ENCODE results near the gene SPEF1. TPM values are rescaled to one million over a fixed set of nuclear protein-coding genes. Genes with fewer than 3 reads are reported as not detected.
A peak's percentile ranks its signal among the peaks of the same experiment; 100 is the strongest.

The SPEF1 gene
- total RNA-seq, 3 donors from 2014 or later = 0.19 TPM; not detected in 2

- H3K36me3 ChIP-seq (ENCODE audit: low read depth) = no peaks in the 10 kb centered on the region
- ATAC-seq (no peak), DNase-seq (peak in 1 of 3 donors; percentile 56)
- no peak for TF ChIP-seq CTCF (IDR thresholded peaks at IDR 0.05)
- H3K4me3 ChIP-seq = no peak overlapping the region
- intact Hi-C loops (cut with DNase I, micrococcal nuclease) = no loop called here
- no peaks in the 10 kb centered on the region for H3K9me3 ChIP-seq
- H3K4me1 ChIP-seq (ENCODE audit: low read depth) = peaks cover 30% of the 10 kb centered on the region
These were observed 2.3 kb downstream of the SPEF1 start for GRCh38 chr20:3778976-3779375.

- Histone ChIP-seq H3K4me3 (no peak overlapping the region), H3K36me3 (ENCODE audit: low read depth) (no peaks in the 10 kb centered on the region), H3K9me3 (no peaks in the 10 kb centered on the region), H3K4me1 (ENCODE audit: low read depth) (peaks cover 27% of the 10 kb centered on the region)
- no peak for TF ChIP-seq CTCF (IDR thresholded peaks at IDR 0.05)
- peak; percentile 72 for ATAC-seq
- peak; percentile 61 to 81 (median 77) for DNase-seq
- intact Hi-C loops (cut with DNase I, micrococcal nuclease) = no loop called here
These were observed 3.3 kb downstream of the SPEF1 start for GRCh38 chr20:3777716-3778629.

- ATAC-seq (peak; percentile 8), DNase-seq (no peak)
- Histone ChIP-seq H3K4me3 (no peak overlapping the region), H3K36me3 (ENCODE audit: low read depth) (no peaks in the 10 kb centered on the region), H3K4me1 (ENCODE audit: low read depth) (peaks cover 27% of the 10 kb centered on the region), H3K9me3 (no peaks in the 10 kb centered on the region)
- TF ChIP-seq CTCF (IDR thresholded peaks at IDR 0.05) = no peak
- intact Hi-C loops (cut with DNase I, micrococcal nuclease) = no loop called here
These were observed 3.9 kb downstream of the SPEF1 start for GRCh38 chr20:3777381-3777715.

GRCh38 chr20:3775457-3776108 lies 5.7 kb downstream of the SPEF1 start:
- TF ChIP-seq CTCF (IDR thresholded peaks at IDR 0.05) = no peak
- intact Hi-C loops (cut with DNase I, micrococcal nuclease) = no loop called here
- DNase-seq = no peak
- Histone ChIP-seq H3K4me3 (no peak overlapping the region), H3K36me3 (ENCODE audit: low read depth) (no peaks in the 10 kb centered on the region), H3K4me1 (ENCODE audit: low read depth) (peaks cover 23% of the 10 kb centered on the region), H3K9me3 (no peaks in the 10 kb centered on the region)
- ATAC-seq = no peak

DNA sequence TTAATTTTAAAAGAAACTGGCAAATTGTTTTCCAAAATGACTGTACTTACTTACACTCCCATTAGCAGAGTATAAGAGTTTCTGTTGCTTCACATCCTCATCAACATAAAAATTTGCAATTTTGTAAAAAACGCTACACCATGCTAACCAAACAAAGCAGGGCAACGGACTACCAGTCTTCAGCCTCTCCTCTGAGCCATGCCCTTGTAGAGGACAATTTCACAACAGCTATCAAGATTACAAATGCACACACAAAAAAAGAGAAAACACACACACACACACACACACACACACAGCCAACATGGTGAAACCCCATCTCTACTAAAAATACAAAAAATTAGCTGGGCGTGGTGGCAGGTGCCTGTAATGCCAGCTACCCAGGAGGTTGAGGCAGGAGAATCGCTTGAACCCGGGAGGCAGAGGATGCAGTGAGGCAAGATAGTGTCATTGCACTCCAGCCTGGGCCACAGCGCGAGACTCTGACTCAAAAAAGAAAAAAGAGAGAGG lies 9.6 kb downstream of the SPEF1 start:
- no peak for ATAC-seq
- TF ChIP-seq CTCF (IDR thresholded peaks at IDR 0.05) = no peak
- intact Hi-C loops (cut with DNase I, micrococcal nuclease) = no loop called here

More for the DNA sequence above, 9.6 kb downstream of the SPEF1 start:
- no peak for DNase-seq
- no peak overlapping the region for H3K4me3 ChIP-seq
- H3K9me3 ChIP-seq = no peaks in the 10 kb centered on the region
- no peaks in the 10 kb centered on the region for H3K36me3 ChIP-seq (ENCODE audit: low read depth)
- H3K4me1 ChIP-seq (ENCODE audit: low read depth) = peaks cover 10% of the 10 kb centered on the region
